HepG2 (cell line): ENCODE measurements around the gene FXYD6. TPM values are rescaled to one million over a fixed set of nuclear protein-coding genes. Genes with fewer than 3 reads are reported as not detected.

ENCODE experiments used
- ATAC-seq: fragments of 200-7000 bp; cut with Tn5 transposase; 3 replicates; pipeline ENCODE4 v1.9.1; 2020; ENCODE audit warnings: mild to moderate bottlenecking, moderate library complexity
- BruUV-seq: library from RNA; stranded (reverse); fragments of 400-500 nt; replicated peaks from 2 replicates; lab custom pipeline; 2021; lab: Mats Ljungman, UMichigan
- CTCF ChIA-PET: fragments of 300-600 bp; formaldehyde crosslinking; extraction: SDS; loops from one replicate; lab custom pipeline; 2021; ENCODE audit warnings: low total read pairs, inconsistent platforms, low intra/inter-chr PET ratio; lab: Yijun Ruan, JAX
- POLR2A ChIA-PET: fragments of 350-600 bp; sonication (Branson Sonifier 250); formaldehyde crosslinking; loops from one replicate; lab custom pipeline; 2020; ENCODE audit warnings: antibody characterized with exemption, inconsistent platforms; lab: Yijun Ruan, JAX
- DNase-seq: peaks from one replicate; pipeline ENCODE4 v3.0.0-alpha.2; 2015; ENCODE audit warnings: low spot score
- FAIRE-seq: peaks from 3 replicates; lab custom pipeline; 2011; peaks lifted over from hg19 to GRCh38; lab: Jason Lieb, UNC
- H2AFZ ChIP-seq: one replicate; pipeline ENCODE4 v1.6.1; 2011; ENCODE audit warnings: low read length, inconsistent platforms
- H3K27ac ChIP-seq: fragments of 300-600 bp; 3 replicates; pipeline ENCODE4 v1.8.0; 2011; ENCODE audit warnings: mixed run types, mild to moderate bottlenecking, mixed read lengths, low read length, inconsistent platforms; ENCODE audit not compliant: insufficient read depth; ENCODE audit errors: extremely low read length
- H3K27me3 ChIP-seq, 2 experiments: fragments of 200-600 bp in 1 of 2; 2 replicates in 1 of 2; 3 replicates in 1 of 2; pipeline versions ENCODE4 v1.6.0 to v1.8.0; 2011; ENCODE audit warnings: low read length in 2 of 2, mild to moderate bottlenecking in 2 of 2, moderate library complexity in 2 of 2, inconsistent platforms in 1 of 2; ENCODE audit not compliant: insufficient read depth in 2 of 2, control insufficient read depth in 1 of 2
- H3K36me3 ChIP-seq, 2 experiments: fragments of 200-600 bp in 1 of 2; replicated peaks in 1 of 2; 2 replicates in 1 of 2; 3 replicates in 1 of 2; pipeline versions ENCODE4 v1.5.1 to v1.8.0; 2011; ENCODE audit warnings: low read length in 2 of 2, inconsistent platforms in 1 of 2; ENCODE audit not compliant: insufficient read depth in 2 of 2, control insufficient read depth in 1 of 2
- H3K4me1 ChIP-seq: 2 replicates; pipeline ENCODE4 v1.5.1; 2012; ENCODE audit warnings: low read length, inconsistent platforms; ENCODE audit not compliant: insufficient read depth
- H3K4me2 ChIP-seq: 2 replicates; pipeline ENCODE4 v1.6.0; 2011; ENCODE audit warnings: low read depth, low read length, inconsistent platforms
- H3K4me3 ChIP-seq, 3 experiments: fragments of 200-600 bp in 1 of 3; sonication (generic), shearing (Covaris generic) in 1 of 3; replicated peaks in 1 of 3; 2 replicates each; pipeline ENCODE4 v1.5.1; 2011 to 2016; ENCODE audit warnings: low read length in 3 of 3, inconsistent platforms in 2 of 3, low read depth in 2 of 3, mild to moderate bottlenecking in 2 of 3, control low read depth in 1 of 3, mixed read lengths in 1 of 3; ENCODE audit not compliant: insufficient read depth in 1 of 3
- H3K79me2 ChIP-seq: one replicate; pipeline ENCODE4 v1.6.1; 2011; ENCODE audit warnings: low read length, inconsistent platforms; ENCODE audit not compliant: insufficient read depth
- H3K9ac ChIP-seq: 2 replicates; pipeline ENCODE4 v1.6.0; 2011; ENCODE audit warnings: mild to moderate bottlenecking, low read depth, low read length, inconsistent platforms; ENCODE audit not compliant: insufficient read depth
- H3K9me3 ChIP-seq: 2 replicates; pipeline ENCODE4 v1.5.1; 2012; ENCODE audit warnings: mild to moderate bottlenecking, low read length
- H4K20me1 ChIP-seq: 2 replicates; pipeline ENCODE4 v1.6.0; 2011; ENCODE audit warnings: inconsistent platforms, mild to moderate bottlenecking, low read length, moderate library complexity; ENCODE audit not compliant: insufficient read depth
- E2F1 ChIP-seq: sonication (generic); formaldehyde crosslinking; IDR thresholded peaks from 2 replicates; pipeline ENCODE4 v1.5.0; 2020; ENCODE audit warnings: missing genetic modification reagents
- IKZF1 ChIP-seq: fragments of 450-650 bp; IDR thresholded peaks from 2 replicates; pipeline ENCODE4 v1.7.1; 2016
- IRF1 ChIP-seq: sonication (generic); formaldehyde crosslinking; IDR thresholded peaks from 2 replicates; pipeline ENCODE4 v1.4.0; 2020; ENCODE audit warnings: low read depth, mild to moderate bottlenecking, missing genetic modification reagents
- LBX2 ChIP-seq: sonication (generic); formaldehyde crosslinking; IDR thresholded peaks from 2 replicates; pipeline ENCODE4 v1.5.0; 2020; ENCODE audit warnings: missing genetic modification reagents, mild to moderate bottlenecking, borderline replicate concordance
- NFAT5 ChIP-seq: sonication (generic); formaldehyde crosslinking; IDR thresholded peaks from 2 replicates; pipeline ENCODE4 v1.4.0; 2020; ENCODE audit warnings: missing genetic modification reagents
- NFATC3 ChIP-seq: sonication (generic); formaldehyde crosslinking; IDR thresholded peaks from 2 replicates; pipeline ENCODE4 v1.5.1; 2020; ENCODE audit warnings: mild to moderate bottlenecking, missing genetic modification reagents
- NR0B2 ChIP-seq: sonication (generic); formaldehyde crosslinking; IDR thresholded peaks from 2 replicates; pipeline ENCODE4 v1.4.0; 2020; ENCODE audit warnings: mild to moderate bottlenecking, missing genetic modification reagents
- RBM39 ChIP-seq: fragments of 200-400 bp; formaldehyde crosslinking; IDR thresholded peaks from one replicate; pipeline ENCODE4 v1.6.1; 2018; ENCODE audit warnings: antibody characterized with exemption, mild to moderate bottlenecking, low read depth, low read length; ENCODE audit not compliant: poor library complexity, severe bottlenecking
- SCMH1 ChIP-seq: sonication (generic); formaldehyde crosslinking; IDR thresholded peaks from 2 replicates; pipeline ENCODE4 v1.9.0; 2021; ENCODE audit warnings: missing genetic modification reagents, mild to moderate bottlenecking, borderline replicate concordance
- ZFP1 ChIP-seq: IDR thresholded peaks from 2 replicates; pipeline ENCODE4 v1.6.1; 2016
- ZNF275 ChIP-seq: sonication (generic); formaldehyde crosslinking; IDR thresholded peaks from 2 replicates; pipeline ENCODE4 v1.8.0; 2022; ENCODE audit warnings: missing genetic modification reagents, mild to moderate bottlenecking, inconsistent platforms, borderline replicate concordance
- ZNF557 ChIP-seq: sonication (generic); formaldehyde crosslinking; IDR thresholded peaks from 2 replicates; pipeline ENCODE4 v1.4.0; 2020; ENCODE audit warnings: missing genetic modification reagents
- WGBS: methylation state at CpG from one replicate; pipeline ENCODE4 v1.1.6; 2017; ENCODE audit warnings: low lambda C conversion rate; 5-methylcytosine and 5-hydroxymethylcytosine counted together
- in situ Hi-C: cut with HindIII; loops from 2 replicates; pipeline ENCODE4 v1.10.0; 2017; ENCODE audit warnings: low pct_unique_long_range_greater_than_20kb; ENCODE audit not compliant: extremely low pct_ligation_motif_present
- intact Hi-C: fragments of 100-400 bp; cut with micrococcal nuclease; formaldehyde crosslinking; loops from one replicate; pipeline ENCODE4 v1.10.0; 2022; ENCODE audit not compliant: unreplicated experiment
- polyA plus RNA-seq, 8 experiments: library from polyadenylated mRNA; depleted of rRNA in 3 of 8; stranded (reverse) in 7 of 8; unstranded in 1 of 8; fragments of >200 nt; fragmentation: Illumina TruSeq in 4 of 8; extraction: Trizol in 4 of 8; gene quantifications; 2 replicates each; pipeline versions ENCODE4 v1.2.1 to v1.2.3, GENCODE V29; 2011 to 2016; ENCODE audit warnings: low read depth in 4 of 8, missing spikeins in 1 of 8, mixed read lengths in 1 of 8; ENCODE audit not compliant: insufficient read depth in 1 of 8
- total RNA-seq, 5 experiments: library from RNA; depleted of rRNA; stranded (reverse); fragments of >200 nt; fragmentation: Illumina TruSeq; extraction: Trizol; gene quantifications; 2 replicates each; pipeline ENCODE4 v1.2.3, GENCODE V29; 2016; ENCODE audit warnings: low read depth in 1 of 5

The FXYD6 gene
- total and polyA plus RNA-seq, 2 of the 13 experiments (the other 11 are each of a cell fraction or from before 2014, with no cell fraction given): not detected

- TF ChIP-seq RBM39: no peak
- TF ChIP-seq NR0B2: no peak
- TF ChIP-seq NFAT5 (CRISPR knock-in tag): no peak
- TF ChIP-seq SCMH1: no peak
- TF ChIP-seq IRF1: no peak
- TF ChIP-seq IKZF1: no peak
- TF ChIP-seq ZNF275 (CRISPR knock-in tag): no peak
- no peak for TF ChIP-seq E2F1 (CRISPR knock-in tag)
- no peak for TF ChIP-seq LBX2 (CRISPR knock-in tag)
- no peak for TF ChIP-seq ZNF557
- no peak for TF ChIP-seq ZFP1 (CRISPR knock-in tag)
- TF ChIP-seq NFATC3 (CRISPR knock-in tag): no peak
- Histone ChIP-seq H3K4me1 (no peaks in the 10 kb centered on the region), H4K20me1 (no peaks in the 10 kb centered on the region), H3K27me3 (peaks cover 9 to 97% of the 10 kb centered on the region in 2 experiments), H3K27ac (no peak overlapping the region), H3K36me3 (no peaks in the 10 kb centered on the region), H3K79me2 (no peaks in the 10 kb centered on the region), H3K4me2 (no peak overlapping the region), H3K9me3 (no peaks in the 10 kb centered on the region), H3K9ac (no peak overlapping the region), H3K4me3 (no peak overlapping the region), H2AFZ (no peak overlapping the region)
- FAIRE-seq (no peak), DNase-seq (no peak), ATAC-seq (no peak)
- intact Hi-C loops: no loop called here
- no TSS peak for BruUV-seq
- 13% methylated on average over 8 of the region's 8 CpGs for WGBS
- CTCF ChIA-PET: no interaction called here
- in situ Hi-C loops: no loop called here
- POLR2A ChIA-PET: no interaction called here
Observed at GRCh38 chr11:117873828-117874125, 2.7 kb downstream of the FXYD6 start.
